ENCODE data around the gene CLEC20A. TPM values are rescaled to one million over a fixed set of nuclear protein-coding genes. Genes with fewer than 3 reads are reported as not detected.

CLEC20A gene
- total RNA-seq, 1 donor from 2014 or later = not detected

DNA sequence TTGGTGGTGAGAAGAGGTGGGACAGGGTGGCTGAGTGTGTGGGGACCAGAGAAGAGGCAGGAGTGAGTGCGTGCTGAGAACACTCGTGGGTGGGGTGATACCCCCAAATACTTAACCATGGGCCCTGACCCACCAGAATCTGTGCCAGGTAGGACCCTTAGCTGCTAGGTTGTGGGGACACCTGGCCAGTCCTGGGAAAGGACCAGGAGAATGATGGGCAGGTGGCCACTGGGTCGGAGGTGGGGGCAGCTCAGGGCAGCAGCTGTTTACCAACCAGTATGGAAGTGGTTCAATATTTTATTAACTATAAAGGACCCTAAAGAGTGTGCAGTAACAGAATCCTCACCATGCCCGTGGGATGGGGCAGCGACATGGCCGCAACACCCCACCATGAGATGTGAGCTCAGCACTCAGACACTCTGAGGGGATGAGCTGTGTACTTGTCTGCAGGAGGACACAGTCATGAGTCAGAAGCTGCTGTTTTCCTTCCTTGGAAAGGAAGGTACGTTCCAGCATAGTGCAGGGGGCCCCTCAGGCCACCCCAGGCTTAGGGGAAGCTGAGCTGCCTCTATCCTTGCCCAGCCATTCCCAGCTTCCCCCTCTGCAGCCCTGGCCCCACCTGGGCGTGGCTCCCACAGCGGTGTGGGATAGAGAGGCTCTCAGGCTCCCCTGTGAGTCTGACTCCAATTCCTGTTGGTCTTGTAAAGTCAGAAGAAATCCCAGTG is 41.6 kb upstream of the CLEC20A start:
- peaks cover 13% of the 10 kb centered on the region for H3K4me1 Mint-ChIP-seq (ENCODE audit: low read depth, unreplicated experiment)
- no peak overlapping the region for H3K4me3 Mint-ChIP-seq (ENCODE audit: unreplicated experiment)
- peaks cover 5% of the 10 kb centered on the region for H3K9me3 Mint-ChIP-seq (ENCODE audit: unreplicated experiment)
- no peak overlapping the region for H3K27ac Mint-ChIP-seq (ENCODE audit: unreplicated experiment)
- no peak for DNase-seq
- no peaks in the 10 kb centered on the region for H3K36me3 Mint-ChIP-seq (ENCODE audit: unreplicated experiment)
- H3K27me3 Mint-ChIP-seq (ENCODE audit: unreplicated experiment) = peaks cover 5% of the 10 kb centered on the region
- TF ChIP-seq, protein P1, sequence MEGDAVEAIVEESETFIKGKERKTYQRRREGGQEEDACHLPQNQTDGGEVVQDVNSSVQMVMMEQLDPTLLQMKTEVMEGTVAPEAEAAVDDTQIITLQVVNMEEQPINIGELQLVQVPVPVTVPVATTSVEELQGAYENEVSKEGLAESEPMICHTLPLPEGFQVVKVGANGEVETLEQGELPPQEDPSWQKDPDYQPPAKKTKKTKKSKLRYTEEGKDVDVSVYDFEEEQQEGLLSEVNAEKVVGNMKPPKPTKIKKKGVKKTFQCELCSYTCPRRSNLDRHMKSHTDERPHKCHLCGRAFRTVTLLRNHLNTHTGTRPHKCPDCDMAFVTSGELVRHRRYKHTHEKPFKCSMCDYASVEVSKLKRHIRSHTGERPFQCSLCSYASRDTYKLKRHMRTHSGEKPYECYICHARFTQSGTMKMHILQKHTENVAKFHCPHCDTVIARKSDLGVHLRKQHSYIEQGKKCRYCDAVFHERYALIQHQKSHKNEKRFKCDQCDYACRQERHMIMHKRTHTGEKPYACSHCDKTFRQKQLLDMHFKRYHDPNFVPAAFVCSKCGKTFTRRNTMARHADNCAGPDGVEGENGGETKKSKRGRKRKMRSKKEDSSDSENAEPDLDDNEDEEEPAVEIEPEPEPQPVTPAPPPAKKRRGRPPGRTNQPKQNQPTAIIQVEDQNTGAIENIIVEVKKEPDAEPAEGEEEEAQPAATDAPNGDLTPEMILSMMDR (IDR thresholded peaks at IDR 0.05; ENCODE audit: partially characterized antibody, unreplicated experiment) = no peak

DNA sequence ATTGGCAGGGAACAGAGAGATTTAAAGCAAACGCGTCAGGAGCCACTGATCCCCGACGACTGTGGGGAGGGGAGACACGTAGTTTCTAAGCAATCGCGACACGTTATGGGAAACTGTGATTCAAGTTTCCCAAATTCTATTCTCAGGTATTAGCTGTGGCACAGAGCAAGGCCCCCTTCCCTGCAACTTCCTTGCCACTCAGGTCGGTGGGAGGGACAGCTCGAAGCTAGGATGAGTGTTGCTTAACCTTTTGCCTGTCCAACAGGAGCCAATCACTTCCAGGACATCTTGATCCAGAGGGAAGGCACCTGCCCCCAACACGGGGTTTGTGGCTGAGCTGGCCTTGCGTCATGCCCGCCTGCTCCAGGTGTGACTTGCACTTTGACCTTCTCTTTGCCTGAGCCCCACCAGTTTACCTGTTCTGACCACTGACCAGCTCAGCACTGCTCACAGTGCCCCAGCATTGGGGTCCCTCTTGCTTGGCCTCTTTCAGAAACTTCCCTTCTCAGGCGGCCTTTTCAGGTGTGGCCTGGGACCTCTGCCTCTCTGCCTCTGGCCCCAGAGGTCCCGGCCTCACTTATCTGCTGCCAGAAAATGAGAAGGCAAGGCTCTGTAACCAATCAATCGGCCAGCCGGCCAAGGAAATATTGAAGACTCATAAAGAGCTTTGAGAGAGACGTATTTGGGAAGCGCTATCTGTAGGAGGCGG is 40.8 kb upstream of the CLEC20A start:
- peaks cover 13% of the 10 kb centered on the region for H3K4me1 Mint-ChIP-seq (ENCODE audit: low read depth, unreplicated experiment)
- TF ChIP-seq, protein P1 (IDR thresholded peaks at IDR 0.05; ENCODE audit: partially characterized antibody, unreplicated experiment) = no peak
- H3K4me3 Mint-ChIP-seq (ENCODE audit: unreplicated experiment) = no peak overlapping the region
- H3K36me3 Mint-ChIP-seq (ENCODE audit: unreplicated experiment) = no peaks in the 10 kb centered on the region
- H3K27ac Mint-ChIP-seq (ENCODE audit: unreplicated experiment) = no peak overlapping the region
- H3K27me3 Mint-ChIP-seq (ENCODE audit: unreplicated experiment) = peaks cover 5% of the 10 kb centered on the region
- no peak for DNase-seq
- H3K9me3 Mint-ChIP-seq (ENCODE audit: unreplicated experiment) = peaks cover 5% of the 10 kb centered on the region

DNA sequence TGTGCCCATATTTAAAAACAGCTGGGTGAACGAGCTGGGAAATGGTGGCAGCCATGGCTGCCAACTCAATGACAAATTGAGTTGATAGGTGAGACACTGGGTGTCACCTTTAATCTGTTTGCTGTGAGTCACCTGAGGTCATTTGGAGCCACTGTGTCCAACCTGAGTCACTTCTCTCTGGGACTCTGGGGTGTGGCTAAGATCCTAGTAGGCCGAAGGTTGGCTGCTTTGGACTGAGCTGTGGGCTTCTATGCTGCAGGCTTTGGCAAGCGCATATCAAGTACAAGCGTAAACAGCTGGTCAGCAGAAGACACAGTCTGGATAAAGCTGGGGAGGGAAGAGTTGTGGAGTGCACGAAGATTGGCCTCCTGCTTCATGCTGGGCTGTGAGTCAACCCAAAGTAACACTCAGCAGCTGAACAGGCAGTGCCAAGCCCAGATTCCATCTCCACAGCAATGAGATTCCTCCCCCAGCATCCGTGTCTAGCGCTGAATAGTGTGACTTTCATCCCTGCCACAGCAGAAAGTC is 40.1 kb upstream of the CLEC20A start:
- no peak for DNase-seq
- peaks cover 5% of the 10 kb centered on the region for H3K27me3 Mint-ChIP-seq (ENCODE audit: unreplicated experiment)
- H3K4me3 Mint-ChIP-seq (ENCODE audit: unreplicated experiment) = no peak overlapping the region
- TF ChIP-seq, protein P1 (IDR thresholded peaks at IDR 0.05; ENCODE audit: partially characterized antibody, unreplicated experiment) = no peak
- H3K36me3 Mint-ChIP-seq (ENCODE audit: unreplicated experiment) = no peaks in the 10 kb centered on the region
- H3K9me3 Mint-ChIP-seq (ENCODE audit: unreplicated experiment) = peaks cover 3% of the 10 kb centered on the region
- no peak overlapping the region for H3K27ac Mint-ChIP-seq (ENCODE audit: unreplicated experiment)
- peaks cover 13% of the 10 kb centered on the region for H3K4me1 Mint-ChIP-seq (ENCODE audit: low read depth, unreplicated experiment)

DNA sequence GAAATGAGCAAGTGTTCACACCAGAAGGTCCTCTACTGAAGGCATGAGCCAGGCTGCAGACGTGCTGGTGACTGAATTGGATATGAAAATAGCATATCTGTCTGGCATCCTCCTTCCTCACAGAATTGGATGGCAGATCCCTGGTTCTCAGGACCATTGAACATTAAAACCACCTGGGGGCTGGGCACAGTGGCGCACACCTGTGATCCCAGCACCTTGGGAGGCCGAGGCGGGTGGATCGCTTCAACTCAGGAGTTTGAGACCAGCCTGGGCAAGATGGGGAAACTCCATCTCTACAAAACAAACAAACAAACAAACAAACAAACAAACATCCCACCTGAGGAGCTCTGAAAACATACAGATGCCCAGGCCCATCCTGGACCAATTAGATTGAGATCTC is 39.6 kb upstream of the CLEC20A start:
- Mint-ChIP-seq H3K27me3 (ENCODE audit: unreplicated experiment) (peaks cover 5% of the 10 kb centered on the region), H3K9me3 (ENCODE audit: unreplicated experiment) (peaks cover 3% of the 10 kb centered on the region), H3K36me3 (ENCODE audit: unreplicated experiment) (no peaks in the 10 kb centered on the region), H3K4me3 (ENCODE audit: unreplicated experiment) (no peak overlapping the region), H3K27ac (ENCODE audit: unreplicated experiment) (no peak overlapping the region), H3K4me1 (ENCODE audit: low read depth, unreplicated experiment) (peaks cover 13% of the 10 kb centered on the region)
- TF ChIP-seq, protein P1 (IDR thresholded peaks at IDR 0.05; ENCODE audit: partially characterized antibody, unreplicated experiment) = no peak
- no peak for DNase-seq

Data from glutamatergic neuron (in vitro differentiated cells).